ENCODE data around the gene PSKH1. TPM values are rescaled to one million over a fixed set of nuclear protein-coding genes. Genes with fewer than 3 reads are reported as not detected.

Gene PSKH1
- total and polyA plus RNA-seq, 9 of the 15 experiments (the other 6 are each of a cell fraction or from before 2014, with no cell fraction given): 0.96 to 20.9 (median 9.4) TPM

DNA sequence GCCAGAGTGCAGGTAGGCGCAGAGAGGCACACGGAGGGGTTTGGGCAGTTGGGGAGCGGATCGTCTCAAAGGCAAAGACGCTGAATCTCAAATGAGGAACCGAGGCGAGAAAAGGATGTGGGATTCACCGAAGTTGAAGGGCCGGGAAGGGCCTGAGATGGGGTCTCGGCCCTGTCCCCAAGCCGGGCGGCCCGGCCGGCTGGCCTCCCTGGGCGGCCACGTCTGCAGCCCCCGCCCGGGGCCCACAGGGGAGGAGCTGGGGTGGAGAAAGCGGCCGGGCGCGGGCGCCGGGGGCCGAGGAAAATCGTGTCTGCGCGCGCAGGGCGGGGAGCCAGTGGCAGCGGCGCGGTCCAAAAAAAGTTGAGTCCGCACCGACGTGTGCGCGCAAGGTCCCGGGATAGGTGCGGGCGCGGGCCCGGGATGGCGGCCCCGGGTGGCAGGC is 74.9 kb downstream of the PSKH1 start (continued):
- TF ChIP-seq, protein P1, sequence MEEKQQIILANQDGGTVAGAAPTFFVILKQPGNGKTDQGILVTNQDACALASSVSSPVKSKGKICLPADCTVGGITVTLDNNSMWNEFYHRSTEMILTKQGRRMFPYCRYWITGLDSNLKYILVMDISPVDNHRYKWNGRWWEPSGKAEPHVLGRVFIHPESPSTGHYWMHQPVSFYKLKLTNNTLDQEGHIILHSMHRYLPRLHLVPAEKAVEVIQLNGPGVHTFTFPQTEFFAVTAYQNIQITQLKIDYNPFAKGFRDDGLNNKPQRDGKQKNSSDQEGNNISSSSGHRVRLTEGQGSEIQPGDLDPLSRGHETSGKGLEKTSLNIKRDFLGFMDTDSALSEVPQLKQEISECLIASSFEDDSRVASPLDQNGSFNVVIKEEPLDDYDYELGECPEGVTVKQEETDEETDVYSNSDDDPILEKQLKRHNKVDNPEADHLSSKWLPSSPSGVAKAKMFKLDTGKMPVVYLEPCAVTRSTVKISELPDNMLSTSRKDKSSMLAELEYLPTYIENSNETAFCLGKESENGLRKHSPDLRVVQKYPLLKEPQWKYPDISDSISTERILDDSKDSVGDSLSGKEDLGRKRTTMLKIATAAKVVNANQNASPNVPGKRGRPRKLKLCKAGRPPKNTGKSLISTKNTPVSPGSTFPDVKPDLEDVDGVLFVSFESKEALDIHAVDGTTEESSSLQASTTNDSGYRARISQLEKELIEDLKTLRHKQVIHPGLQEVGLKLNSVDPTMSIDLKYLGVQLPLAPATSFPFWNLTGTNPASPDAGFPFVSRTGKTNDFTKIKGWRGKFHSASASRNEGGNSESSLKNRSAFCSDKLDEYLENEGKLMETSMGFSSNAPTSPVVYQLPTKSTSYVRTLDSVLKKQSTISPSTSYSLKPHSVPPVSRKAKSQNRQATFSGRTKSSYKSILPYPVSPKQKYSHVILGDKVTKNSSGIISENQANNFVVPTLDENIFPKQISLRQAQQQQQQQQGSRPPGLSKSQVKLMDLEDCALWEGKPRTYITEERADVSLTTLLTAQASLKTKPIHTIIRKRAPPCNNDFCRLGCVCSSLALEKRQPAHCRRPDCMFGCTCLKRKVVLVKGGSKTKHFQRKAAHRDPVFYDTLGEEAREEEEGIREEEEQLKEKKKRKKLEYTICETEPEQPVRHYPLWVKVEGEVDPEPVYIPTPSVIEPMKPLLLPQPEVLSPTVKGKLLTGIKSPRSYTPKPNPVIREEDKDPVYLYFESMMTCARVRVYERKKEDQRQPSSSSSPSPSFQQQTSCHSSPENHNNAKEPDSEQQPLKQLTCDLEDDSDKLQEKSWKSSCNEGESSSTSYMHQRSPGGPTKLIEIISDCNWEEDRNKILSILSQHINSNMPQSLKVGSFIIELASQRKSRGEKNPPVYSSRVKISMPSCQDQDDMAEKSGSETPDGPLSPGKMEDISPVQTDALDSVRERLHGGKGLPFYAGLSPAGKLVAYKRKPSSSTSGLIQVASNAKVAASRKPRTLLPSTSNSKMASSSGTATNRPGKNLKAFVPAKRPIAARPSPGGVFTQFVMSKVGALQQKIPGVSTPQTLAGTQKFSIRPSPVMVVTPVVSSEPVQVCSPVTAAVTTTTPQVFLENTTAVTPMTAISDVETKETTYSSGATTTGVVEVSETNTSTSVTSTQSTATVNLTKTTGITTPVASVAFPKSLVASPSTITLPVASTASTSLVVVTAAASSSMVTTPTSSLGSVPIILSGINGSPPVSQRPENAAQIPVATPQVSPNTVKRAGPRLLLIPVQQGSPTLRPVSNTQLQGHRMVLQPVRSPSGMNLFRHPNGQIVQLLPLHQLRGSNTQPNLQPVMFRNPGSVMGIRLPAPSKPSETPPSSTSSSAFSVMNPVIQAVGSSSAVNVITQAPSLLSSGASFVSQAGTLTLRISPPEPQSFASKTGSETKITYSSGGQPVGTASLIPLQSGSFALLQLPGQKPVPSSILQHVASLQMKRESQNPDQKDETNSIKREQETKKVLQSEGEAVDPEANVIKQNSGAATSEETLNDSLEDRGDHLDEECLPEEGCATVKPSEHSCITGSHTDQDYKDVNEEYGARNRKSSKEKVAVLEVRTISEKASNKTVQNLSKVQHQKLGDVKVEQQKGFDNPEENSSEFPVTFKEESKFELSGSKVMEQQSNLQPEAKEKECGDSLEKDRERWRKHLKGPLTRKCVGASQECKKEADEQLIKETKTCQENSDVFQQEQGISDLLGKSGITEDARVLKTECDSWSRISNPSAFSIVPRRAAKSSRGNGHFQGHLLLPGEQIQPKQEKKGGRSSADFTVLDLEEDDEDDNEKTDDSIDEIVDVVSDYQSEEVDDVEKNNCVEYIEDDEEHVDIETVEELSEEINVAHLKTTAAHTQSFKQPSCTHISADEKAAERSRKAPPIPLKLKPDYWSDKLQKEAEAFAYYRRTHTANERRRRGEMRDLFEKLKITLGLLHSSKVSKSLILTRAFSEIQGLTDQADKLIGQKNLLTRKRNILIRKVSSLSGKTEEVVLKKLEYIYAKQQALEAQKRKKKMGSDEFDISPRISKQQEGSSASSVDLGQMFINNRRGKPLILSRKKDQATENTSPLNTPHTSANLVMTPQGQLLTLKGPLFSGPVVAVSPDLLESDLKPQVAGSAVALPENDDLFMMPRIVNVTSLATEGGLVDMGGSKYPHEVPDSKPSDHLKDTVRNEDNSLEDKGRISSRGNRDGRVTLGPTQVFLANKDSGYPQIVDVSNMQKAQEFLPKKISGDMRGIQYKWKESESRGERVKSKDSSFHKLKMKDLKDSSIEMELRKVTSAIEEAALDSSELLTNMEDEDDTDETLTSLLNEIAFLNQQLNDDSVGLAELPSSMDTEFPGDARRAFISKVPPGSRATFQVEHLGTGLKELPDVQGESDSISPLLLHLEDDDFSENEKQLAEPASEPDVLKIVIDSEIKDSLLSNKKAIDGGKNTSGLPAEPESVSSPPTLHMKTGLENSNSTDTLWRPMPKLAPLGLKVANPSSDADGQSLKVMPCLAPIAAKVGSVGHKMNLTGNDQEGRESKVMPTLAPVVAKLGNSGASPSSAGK (IDR thresholded peaks at IDR 0.05): no peak
- TF ChIP-seq RUNX1 (IDR thresholded peaks at IDR 0.05; ENCODE audit: low read depth): no peak
- TF ChIP-seq JUND (IDR thresholded peaks at IDR 0.05; ENCODE audit: borderline replicate concordance, low read depth, low read length): no peak
- no peak for TF ChIP-seq JUND (tag; IDR thresholded peaks at IDR 0.05; ENCODE audit: borderline replicate concordance, low read depth, low read length)
- no peak for TF ChIP-seq NR3C1 (CRISPR knock-in tag; IDR thresholded peaks at IDR 0.05)
- TF ChIP-seq EP400 (IDR thresholded peaks at IDR 0.05): no peak; the same call in 1 of the 2 replicates
- TF ChIP-seq, protein P2, sequence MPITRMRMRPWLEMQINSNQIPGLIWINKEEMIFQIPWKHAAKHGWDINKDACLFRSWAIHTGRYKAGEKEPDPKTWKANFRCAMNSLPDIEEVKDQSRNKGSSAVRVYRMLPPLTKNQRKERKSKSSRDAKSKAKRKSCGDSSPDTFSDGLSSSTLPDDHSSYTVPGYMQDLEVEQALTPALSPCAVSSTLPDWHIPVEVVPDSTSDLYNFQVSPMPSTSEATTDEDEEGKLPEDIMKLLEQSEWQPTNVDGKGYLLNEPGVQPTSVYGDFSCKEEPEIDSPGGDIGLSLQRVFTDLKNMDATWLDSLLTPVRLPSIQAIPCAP (CRISPR knock-in tag; IDR thresholded peaks at IDR 0.05; ENCODE audit: borderline replicate concordance): no peak
- TF ChIP-seq, protein P3, sequence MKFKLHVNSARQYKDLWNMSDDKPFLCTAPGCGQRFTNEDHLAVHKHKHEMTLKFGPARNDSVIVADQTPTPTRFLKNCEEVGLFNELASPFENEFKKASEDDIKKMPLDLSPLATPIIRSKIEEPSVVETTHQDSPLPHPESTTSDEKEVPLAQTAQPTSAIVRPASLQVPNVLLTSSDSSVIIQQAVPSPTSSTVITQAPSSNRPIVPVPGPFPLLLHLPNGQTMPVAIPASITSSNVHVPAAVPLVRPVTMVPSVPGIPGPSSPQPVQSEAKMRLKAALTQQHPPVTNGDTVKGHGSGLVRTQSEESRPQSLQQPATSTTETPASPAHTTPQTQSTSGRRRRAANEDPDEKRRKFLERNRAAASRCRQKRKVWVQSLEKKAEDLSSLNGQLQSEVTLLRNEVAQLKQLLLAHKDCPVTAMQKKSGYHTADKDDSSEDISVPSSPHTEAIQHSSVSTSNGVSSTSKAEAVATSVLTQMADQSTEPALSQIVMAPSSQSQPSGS (CRISPR knock-in tag; IDR thresholded peaks at IDR 0.05): no peak
- TF ChIP-seq ZNF41 (CRISPR knock-in tag; conservative IDR thresholded peaks at IDR 0.05): no peak
- TF ChIP-seq, protein P4, sequence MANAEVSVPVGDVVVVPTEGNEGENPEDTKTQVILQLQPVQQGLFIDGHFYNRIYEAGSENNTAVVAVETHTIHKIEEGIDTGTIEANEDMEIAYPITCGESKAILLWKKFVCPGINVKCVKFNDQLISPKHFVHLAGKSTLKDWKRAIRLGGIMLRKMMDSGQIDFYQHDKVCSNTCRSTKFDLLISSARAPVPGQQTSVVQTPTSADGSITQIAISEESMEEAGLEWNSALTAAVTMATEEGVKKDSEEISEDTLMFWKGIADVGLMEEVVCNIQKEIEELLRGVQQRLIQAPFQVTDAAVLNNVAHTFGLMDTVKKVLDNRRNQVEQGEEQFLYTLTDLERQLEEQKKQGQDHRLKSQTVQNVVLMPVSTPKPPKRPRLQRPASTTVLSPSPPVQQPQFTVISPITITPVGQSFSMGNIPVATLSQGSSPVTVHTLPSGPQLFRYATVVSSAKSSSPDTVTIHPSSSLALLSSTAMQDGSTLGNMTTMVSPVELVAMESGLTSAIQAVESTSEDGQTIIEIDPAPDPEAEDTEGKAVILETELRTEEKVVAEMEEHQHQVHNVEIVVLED (CRISPR knock-in tag; IDR thresholded peaks at IDR 0.05): no peak
- TF ChIP-seq KDM5B (IDR thresholded peaks at IDR 0.05; ENCODE audit: insufficient replicate concordance, low read depth, low read length): no peak
- no peak for TF ChIP-seq NCOA6 (IDR thresholded peaks at IDR 0.05)
- peak; percentile 60 for TF ChIP-seq FIP1L1 (IDR thresholded peaks at IDR 0.05; ENCODE audit: low read depth, low read length, poor library complexity, severe bottlenecking)
